RWPE1 (cell line): Measurements from ENCODE around the gene ULBP3.

ENCODE experiments used
- CTCF ChIA-PET: fragments of 350-600 bp; sonication (Branson Sonifier 250); formaldehyde crosslinking; extraction: SDS; loops from one replicate; lab custom pipeline; 2021; lab: Yijun Ruan, JAX
- POLR2A ChIA-PET: fragments of 400-600 bp; formaldehyde crosslinking; extraction: SDS; loops from one replicate; lab custom pipeline; 2020; ENCODE audit warnings: antibody characterized with exemption; ENCODE audit not compliant: low non-redundant PET; lab: Yijun Ruan, JAX
- DNase-seq: peaks from one replicate; pipeline ENCODE4 v3.0.0; 2012; ENCODE audit warnings: low spot score
- H3K27ac ChIP-seq: fragments of 450-650 bp; 2 replicates; pipeline ENCODE4 v1.5.1; 2017
- TF ChIP-seq, protein P1 (sequence below): fragments of 450-650 bp; conservative IDR thresholded peaks from 2 replicates; pipeline ENCODE4 v1.5.1; 2017; ENCODE audit warnings: low read depth, mild to moderate bottlenecking

Gene ULBP3

GRCh38 chr6:150043096-150043495, 25.8 kb downstream of the ULBP3 start:
- TF ChIP-seq, protein P1, sequence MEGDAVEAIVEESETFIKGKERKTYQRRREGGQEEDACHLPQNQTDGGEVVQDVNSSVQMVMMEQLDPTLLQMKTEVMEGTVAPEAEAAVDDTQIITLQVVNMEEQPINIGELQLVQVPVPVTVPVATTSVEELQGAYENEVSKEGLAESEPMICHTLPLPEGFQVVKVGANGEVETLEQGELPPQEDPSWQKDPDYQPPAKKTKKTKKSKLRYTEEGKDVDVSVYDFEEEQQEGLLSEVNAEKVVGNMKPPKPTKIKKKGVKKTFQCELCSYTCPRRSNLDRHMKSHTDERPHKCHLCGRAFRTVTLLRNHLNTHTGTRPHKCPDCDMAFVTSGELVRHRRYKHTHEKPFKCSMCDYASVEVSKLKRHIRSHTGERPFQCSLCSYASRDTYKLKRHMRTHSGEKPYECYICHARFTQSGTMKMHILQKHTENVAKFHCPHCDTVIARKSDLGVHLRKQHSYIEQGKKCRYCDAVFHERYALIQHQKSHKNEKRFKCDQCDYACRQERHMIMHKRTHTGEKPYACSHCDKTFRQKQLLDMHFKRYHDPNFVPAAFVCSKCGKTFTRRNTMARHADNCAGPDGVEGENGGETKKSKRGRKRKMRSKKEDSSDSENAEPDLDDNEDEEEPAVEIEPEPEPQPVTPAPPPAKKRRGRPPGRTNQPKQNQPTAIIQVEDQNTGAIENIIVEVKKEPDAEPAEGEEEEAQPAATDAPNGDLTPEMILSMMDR, result no peak
- CTCF ChIA-PET, result no interaction called here
- no peak for DNase-seq
- POLR2A ChIA-PET, result no interaction called here
- H3K27ac ChIP-seq, result no peak overlapping the region

GRCh38 chr6:150038202-150039062, 30.5 kb downstream of the ULBP3 start:
- H3K27ac ChIP-seq, result no peak overlapping the region
- POLR2A ChIA-PET, result no interaction called here
- no peak for DNase-seq
- TF ChIP-seq, protein P1, result no peak
- CTCF ChIA-PET, result no interaction called here

DNA sequence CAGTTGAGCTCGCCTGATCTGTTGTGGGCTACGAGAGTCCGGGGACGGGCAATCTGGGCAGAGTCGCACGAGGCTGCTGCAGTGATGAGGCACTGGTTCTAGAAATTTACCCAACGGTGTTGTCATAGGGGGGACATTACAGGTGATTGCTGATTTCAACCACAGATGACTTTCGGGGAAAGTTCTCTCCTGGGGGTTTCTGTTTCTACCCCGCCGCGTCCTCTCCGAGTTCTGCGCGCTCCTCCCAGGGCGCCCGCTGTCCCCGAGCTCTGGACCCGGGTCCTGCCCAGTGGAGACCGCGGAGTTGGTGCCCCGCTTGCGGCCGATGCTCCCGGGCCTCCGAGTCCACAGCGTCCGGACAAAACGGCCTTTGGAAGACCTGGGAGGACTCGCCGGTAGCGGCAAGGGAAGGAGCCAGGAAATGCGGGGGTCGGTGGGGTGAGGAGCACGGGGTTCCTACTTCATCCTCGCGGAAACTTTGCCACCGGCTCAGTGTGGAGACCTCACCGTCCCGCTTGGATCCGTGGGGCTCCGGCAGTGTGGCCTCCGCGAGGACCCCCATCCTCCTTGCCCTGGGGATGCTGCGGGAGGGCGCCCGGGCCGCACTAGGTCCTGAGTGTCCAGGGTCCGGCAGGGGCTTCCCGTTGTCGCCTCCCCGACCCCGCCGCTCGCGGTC, 31.3 kb downstream of the ULBP3 start:
- ChIA-PET POLR2A (no interaction called here), CTCF (interaction anchor here (0.5 kb wide), 1 partner anchor 102 kb away, joined by 3 read pairs; no protein-coding TSS in a partner anchor)
- H3K27ac ChIP-seq, result no peak overlapping the region
- TF ChIP-seq, protein P1, result no peak
- no peak for DNase-seq

GRCh38 chr6:150036081-150036480, 32.8 kb downstream of the ULBP3 start:
- DNase-seq, result no peak
- POLR2A ChIA-PET, result no interaction called here

DNA sequence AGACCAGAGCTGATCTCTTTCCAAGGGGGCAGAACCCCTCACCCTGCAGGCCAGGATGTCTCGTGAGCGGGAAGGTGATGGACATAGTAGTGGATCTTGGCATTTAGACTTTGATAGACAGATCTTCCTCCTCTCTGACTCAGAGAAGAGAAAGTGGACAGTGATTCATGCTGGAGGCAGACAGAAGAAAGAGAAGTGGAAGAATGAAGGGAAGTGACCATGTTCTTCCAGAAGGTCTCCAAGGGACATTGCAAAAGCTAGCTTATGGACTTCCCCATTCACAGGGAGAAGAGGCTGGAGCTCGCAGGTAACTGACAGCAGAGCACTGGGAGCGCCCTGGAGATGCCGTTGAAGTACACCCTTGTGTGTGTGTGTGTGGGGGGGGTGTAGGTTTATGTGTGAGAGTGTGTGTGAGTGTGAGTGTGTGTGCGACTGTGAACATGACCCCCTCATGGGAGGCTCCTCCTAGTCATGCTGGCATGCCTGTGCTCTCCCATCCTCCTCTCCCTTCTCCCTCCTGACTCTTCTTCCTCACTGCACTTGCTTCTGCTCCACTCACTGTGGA, 35.6 kb downstream of the ULBP3 start:
- no peak for DNase-seq
- CTCF ChIA-PET, result interaction anchor here (0.7 kb wide), 1 partner anchor 44 kb away, joined by 4 read pairs; no protein-coding TSS in a partner anchor
- TF ChIP-seq, protein P1, result no peak
- POLR2A ChIA-PET, result no interaction called here
- H3K27ac ChIP-seq, result no peak overlapping the region

More at GRCh38 chr6:150036081-150036480, 32.8 kb downstream of the ULBP3 start:
- CTCF ChIA-PET, result no interaction called here
- TF ChIP-seq, protein P1, result no peak
- H3K27ac ChIP-seq, result no peak overlapping the region

- ChIA-PET CTCF (no interaction called here), POLR2A (no interaction called here)
- TF ChIP-seq, protein P1, result no peak
- DNase-seq, result no peak
- H3K27ac ChIP-seq, result no peak overlapping the region
Observed at GRCh38 chr6:150032598-150032997, 36.3 kb downstream of the ULBP3 start.
